H1 (cell line): Measurements from ENCODE around the gene GPR180. TPM values are rescaled to one million over a fixed set of nuclear protein-coding genes. Genes with fewer than 3 reads are reported as not detected.
A peak's percentile ranks its signal among the peaks of the same experiment; 100 is the strongest.

Experiments used
- CTCF ChIA-PET: fragments of 300-600 bp; sonication (Branson Sonifier 250); formaldehyde crosslinking; loops from one replicate; lab custom pipeline; 2021; ENCODE audit not compliant: partially characterized antibody; lab: Charles Lee
- POLR2A ChIA-PET: fragments of 300-600 bp; sonication (Branson Sonifier 250); formaldehyde crosslinking; loops from one replicate; lab custom pipeline; 2021; ENCODE audit warnings: inconsistent platforms; ENCODE audit not compliant: partially characterized antibody; lab: Charles Lee
- DNase-seq, 2 experiments: peaks; one replicate each; pipeline versions ENCODE4 v3.0.0 to v3.0.0-alpha.2; 2010 to 2022; ENCODE audit warnings: low spot score in 2 of 2, low read depth in 1 of 2, mixed read lengths in 1 of 2
- FAIRE-seq: peaks from 2 replicates; lab custom pipeline; 2011; peaks lifted over from hg19 to GRCh38; lab: Jason Lieb, UNC
- H2AFZ ChIP-seq: 2 replicates; pipeline ENCODE4 v1.8.1; 2012; ENCODE audit warnings: low read length, inconsistent platforms
- H2AK5ac ChIP-seq: 2 replicates; pipeline ENCODE4 v1.6.1; 2013; ENCODE audit warnings: low read depth, low read length
- H2BK120ac ChIP-seq: replicated peaks from 2 replicates; pipeline ENCODE3; 2013; ENCODE audit warnings: low read depth, low read length, inconsistent platforms
- H2BK12ac ChIP-seq: 2 replicates; pipeline ENCODE4 v1.6.1; 2013; ENCODE audit warnings: low read depth, low read length
- H2BK15ac ChIP-seq: 2 replicates; pipeline ENCODE4 v1.6.1; 2013; ENCODE audit warnings: low read length
- H2BK20ac ChIP-seq: 2 replicates; pipeline ENCODE4 v1.6.1; 2013; ENCODE audit warnings: low read length
- H2BK5ac ChIP-seq: 2 replicates; pipeline ENCODE4 v1.6.1; 2013; ENCODE audit warnings: low read depth, low read length
- H3K14ac ChIP-seq: 2 replicates; pipeline ENCODE4 v1.6.1; 2013; ENCODE audit warnings: inconsistent platforms; ENCODE audit not compliant: insufficient read length
- H3K18ac ChIP-seq: 2 replicates; pipeline ENCODE4 v1.6.1; 2013; ENCODE audit warnings: low read length; ENCODE audit errors: extremely low read depth
- H3K23ac ChIP-seq: 2 replicates; pipeline ENCODE4 v1.6.1; 2013; ENCODE audit warnings: inconsistent platforms; ENCODE audit not compliant: insufficient read length
- H3K23me2 ChIP-seq: 2 replicates; pipeline ENCODE4 v1.6.1; 2013; ENCODE audit warnings: low read depth, low read length
- H3K27ac ChIP-seq: 2 replicates; pipeline ENCODE4 v1.6.1; 2011; ENCODE audit warnings: low read depth, low read length, inconsistent platforms
- H3K27me3 ChIP-seq, 4 experiments: replicated peaks in 1 of 4; 1 replicate in 1 of 4; 2 replicates in 3 of 4; pipeline versions ENCODE4 v1.6.1 to v1.8.1; 2011 to 2013; ENCODE audit warnings: low read length in 3 of 4, mild to moderate bottlenecking in 3 of 4, inconsistent platforms in 2 of 4, mixed read lengths in 2 of 4, moderate library complexity in 1 of 4; ENCODE audit not compliant: control insufficient read depth in 3 of 4, insufficient read depth in 3 of 4; ENCODE audit errors: extremely low read depth in 1 of 4
- H3K36me3 ChIP-seq, 4 experiments: 2 replicates each; pipeline versions ENCODE4 v1.6.1 to v1.8.1; 2011 to 2013; ENCODE audit warnings: mild to moderate bottlenecking in 4 of 4, low read length in 3 of 4, moderate library complexity in 2 of 4, control low read depth in 1 of 4, inconsistent platforms in 1 of 4; ENCODE audit not compliant: insufficient read depth in 4 of 4, control insufficient read depth in 2 of 4
- H3K4ac ChIP-seq: replicated peaks from 2 replicates; pipeline ENCODE3; 2013; ENCODE audit warnings: low read length, low read depth, mixed read lengths, inconsistent platforms; ENCODE audit not compliant: insufficient read length
- H3K4me1 ChIP-seq, 4 experiments: replicated peaks in 1 of 4; 1 replicate in 1 of 4; 2 replicates in 3 of 4; pipeline versions ENCODE4 v1.6.1 to v1.8.1; 2011 to 2013; ENCODE audit warnings: low read length in 3 of 4, inconsistent platforms in 2 of 4, mixed read lengths in 1 of 4; ENCODE audit not compliant: insufficient read depth in 4 of 4, control insufficient read depth in 3 of 4
- H3K4me2 ChIP-seq, 2 experiments: 2 replicates each; pipeline versions ENCODE4 v1.6.1 to v1.8.1; 2011 to 2013; ENCODE audit warnings: low read depth in 2 of 2, low read length in 2 of 2, control low read depth in 1 of 2, inconsistent platforms in 1 of 2, mild to moderate bottlenecking in 1 of 2; ENCODE audit not compliant: insufficient read depth in 1 of 2
- H3K4me3 ChIP-seq, 4 experiments: fragments of 200-600, 300-600 bp in 1 of 4; sonication (generic), shearing (Covaris generic), sonication (Bioruptor Twin) in 1 of 4; 2 replicates each; pipeline versions ENCODE4 v1.5.1 to v1.8.1; 2011 to 2016; ENCODE audit warnings: low read length in 4 of 4, low read depth in 3 of 4, control low read depth in 2 of 4, inconsistent platforms in 2 of 4, mild to moderate bottlenecking in 2 of 4, mixed read lengths in 1 of 4, moderate library complexity in 1 of 4; ENCODE audit not compliant: insufficient read depth in 2 of 4; ENCODE audit errors: extremely low read depth in 1 of 4
- H3K56ac ChIP-seq: replicated peaks from 2 replicates; pipeline ENCODE3; 2013; ENCODE audit warnings: low read depth, mild to moderate bottlenecking, mixed read lengths, low read length, inconsistent platforms; ENCODE audit not compliant: insufficient read length
- H3K79me1 ChIP-seq: 2 replicates; pipeline ENCODE4 v1.6.1; 2013; ENCODE audit warnings: low read depth, low read length, control low read depth
- H3K79me2 ChIP-seq, 2 experiments: 2 replicates each; pipeline versions ENCODE4 v1.6.1 to v1.8.1; 2012 to 2013; ENCODE audit warnings: low read length in 2 of 2, mild to moderate bottlenecking in 2 of 2, inconsistent platforms in 1 of 2; ENCODE audit not compliant: insufficient read depth in 2 of 2, control insufficient read depth in 1 of 2
- H3K9ac ChIP-seq, 4 experiments: replicated peaks in 1 of 4; 1 replicate in 1 of 4; 2 replicates in 3 of 4; pipeline versions ENCODE4 v1.6.1 to v1.8.1; 2011 to 2013; ENCODE audit warnings: low read depth in 3 of 4, low read length in 3 of 4, control low read depth in 2 of 4, mild to moderate bottlenecking in 2 of 4, moderate library complexity in 2 of 4, inconsistent platforms in 1 of 4; ENCODE audit errors: extremely low read depth in 1 of 4
- H3K9me3 ChIP-seq, 2 experiments: 2 replicates each; pipeline versions ENCODE4 v1.6.1 to v1.8.1; 2012 to 2013; ENCODE audit warnings: mild to moderate bottlenecking in 2 of 2, moderate library complexity in 2 of 2, control low read depth in 1 of 2, inconsistent platforms in 1 of 2, low read depth in 1 of 2, low read length in 1 of 2, mixed read lengths in 1 of 2; ENCODE audit not compliant: insufficient read depth in 2 of 2
- H4K20me1 ChIP-seq, 2 experiments: replicated peaks in 1 of 2; 2 replicates each; pipeline versions ENCODE3 to v1.8.1; 2011 to 2013; ENCODE audit warnings: inconsistent platforms in 2 of 2, low read length in 2 of 2, mild to moderate bottlenecking in 1 of 2; ENCODE audit not compliant: insufficient read depth in 2 of 2, control insufficient read depth in 1 of 2
- H4K5ac ChIP-seq: 2 replicates; pipeline ENCODE4 v1.6.1; 2013; ENCODE audit warnings: low read length, low read depth, mixed read lengths, inconsistent platforms; ENCODE audit not compliant: insufficient read length
- H4K8ac ChIP-seq: 2 replicates; pipeline ENCODE4 v1.8.0; 2013; ENCODE audit warnings: mild to moderate bottlenecking, moderate library complexity, low read length, inconsistent platforms; ENCODE audit not compliant: insufficient read depth; ENCODE audit errors: extremely low read depth
- H4K91ac ChIP-seq: replicated peaks from 2 replicates; pipeline ENCODE3; 2013; ENCODE audit warnings: low read length, mixed read lengths, inconsistent platforms; ENCODE audit not compliant: insufficient read length
- EGR1 ChIP-seq: IDR thresholded peaks from 2 replicates; pipeline ENCODE4 v1.6.1; 2011; ENCODE audit warnings: low read depth, low read length, borderline replicate concordance
- EP300 ChIP-seq, 2 experiments: IDR thresholded peaks; 1 replicate in 1 of 2; 2 replicates in 1 of 2; pipeline ENCODE4 v1.6.1; 2011 to 2012; ENCODE audit warnings: low read depth in 2 of 2, low read length in 2 of 2, mild to moderate bottlenecking in 2 of 2, borderline replicate concordance in 1 of 2, inconsistent platforms in 1 of 2, moderate library complexity in 1 of 2
- FOSL1 ChIP-seq: IDR thresholded peaks from 2 replicates; pipeline ENCODE4 v1.6.1; 2011; ENCODE audit warnings: mild to moderate bottlenecking, low read depth, low read length, moderate library complexity; ENCODE audit not compliant: insufficient read depth
- JUN ChIP-seq: IDR thresholded peaks from 2 replicates; pipeline ENCODE4 v1.6.1; 2011; ENCODE audit warnings: low read depth, mild to moderate bottlenecking, improper control_type of control experiment, low read length
- PHF8 ChIP-seq: fragments of 200-600 bp; sonication (generic); conservative IDR thresholded peaks from 2 replicates; pipeline ENCODE4 v1.7.1; 2012; ENCODE audit warnings: low read depth, mild to moderate bottlenecking, inconsistent platforms, low read length, moderate library complexity
- POLR2AphosphoS5 ChIP-seq: IDR thresholded peaks from 2 replicates; pipeline ENCODE4 v1.6.1; 2011; ENCODE audit warnings: low read depth, low read length
- RAD21 ChIP-seq, 2 experiments: IDR thresholded peaks in 1 of 2; conservative IDR thresholded peaks in 1 of 2; 2 replicates each; pipeline ENCODE4 v1.6.1; 2011; ENCODE audit warnings: low read depth in 2 of 2, low read length in 2 of 2, improper control_type of control experiment in 1 of 2, inconsistent platforms in 1 of 2, mild to moderate bottlenecking in 1 of 2, moderate library complexity in 1 of 2
- SUZ12 ChIP-seq: fragments of 200-600 bp; sonication (generic); IDR thresholded peaks from 2 replicates; pipeline ENCODE4 v1.6.1; 2012; ENCODE audit warnings: mild to moderate bottlenecking, inconsistent platforms, low read length, moderate library complexity, mixed read lengths
- TCF12 ChIP-seq: IDR thresholded peaks from 2 replicates; pipeline ENCODE4 v1.6.1; 2011; ENCODE audit warnings: low read depth, mild to moderate bottlenecking, low read length
- WGBS, 2 experiments: shearing (Covaris generic) in 1 of 2; methylation state at CpG; one replicate each; pipeline versions ENCODE4 v1.1.6 to v1.1.7; 2013 to 2015; ENCODE audit warnings: low lambda C conversion rate in 2 of 2, mixed read lengths in 2 of 2, inconsistent platforms in 1 of 2, low coverage in 1 of 2, missing lambda C conversion rate in 1 of 2; ENCODE audit not compliant: insufficient replicate concordance in 2 of 2, insufficient coverage in 1 of 2, insufficient read length in 1 of 2; ENCODE audit errors: extremely low coverage in 1 of 2, missing lambda C conversion rate in 1 of 2; 5-methylcytosine and 5-hydroxymethylcytosine counted together
- polyA plus RNA-seq, 7 experiments: library from polyadenylated mRNA; depleted of rRNA in 3 of 7; stranded (reverse) in 5 of 7; unstranded in 2 of 7; fragments of >200 nt in 5 of 7; fragments of 200-250 nt in 2 of 7; gene quantifications; 1 replicate in 5 of 7; 2 replicates in 1 of 7; 4 replicates in 1 of 7; pipeline versions ENCODE4 v1.2.1 to v1.2.3, GENCODE V29; 2011 to 2013; ENCODE audit warnings: missing spikeins in 2 of 7, mixed read lengths in 2 of 7
- total RNA-seq: library from RNA; stranded (reverse); fragmentation: NEBNext Ultra II Directional; extraction: Animal tissue kit (Norgen Biotek cat#: 25700); gene quantifications from 2 replicates; pipeline ENCODE4 v1.2.1, GENCODE V29; 2021
- TF ChIP-seq, protein P1 (sequence below): IDR thresholded peaks from 2 replicates; pipeline ENCODE4 v1.6.1; 2012; ENCODE audit warnings: inconsistent platforms

The GPR180 gene
- total and polyA plus RNA-seq, 2 of the 8 experiments (the other 6 are each of a cell fraction or from before 2014, with no cell fraction given), result 1.8 to 4.8 TPM

DNA sequence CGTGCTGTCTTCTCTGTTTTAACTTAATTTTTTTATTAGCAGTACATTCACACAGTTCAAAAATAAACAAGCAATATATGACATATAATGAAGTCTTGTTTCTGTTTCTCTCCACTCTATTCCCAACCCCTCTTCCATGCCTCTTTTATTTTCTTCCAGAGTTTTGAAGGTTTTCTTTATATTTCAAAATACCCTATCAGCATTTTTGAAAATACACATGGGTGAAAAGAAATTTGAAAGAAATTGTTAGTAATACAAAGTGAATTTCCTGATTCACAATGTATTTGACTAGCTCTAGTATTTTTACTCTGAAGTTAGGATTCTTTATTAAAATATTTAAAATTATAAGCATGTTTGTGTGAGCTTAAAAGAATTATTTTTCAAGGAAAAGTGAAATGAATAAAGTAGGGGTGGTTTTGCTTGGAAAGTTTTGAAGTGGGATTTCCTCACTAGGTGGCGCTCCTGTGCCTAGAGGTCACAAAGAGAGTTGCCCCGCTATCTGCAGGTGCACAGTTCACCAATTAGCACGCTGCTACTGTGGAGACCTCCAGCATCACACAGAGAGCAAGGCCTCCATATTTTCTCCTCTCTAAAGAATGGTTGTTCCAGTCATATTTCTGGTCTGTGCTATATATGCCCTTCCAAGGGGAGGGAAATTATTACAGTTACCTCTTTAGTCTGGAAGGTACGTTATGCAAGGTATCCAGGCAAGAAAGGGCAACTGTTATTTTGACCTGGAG, 73.1 kb downstream of the GPR180 start:
- Histone ChIP-seq H3K9ac (no peak overlapping the region), H3K14ac (no peak overlapping the region), H4K5ac (no peak overlapping the region), H3K27ac (no peak overlapping the region), H3K4me2 (no peak overlapping the region), H3K79me1 (no peaks in the 10 kb centered on the region), H2BK120ac (no peak overlapping the region), H2BK15ac (no peak overlapping the region), H2BK20ac (no peak overlapping the region), H2AK5ac (no peak overlapping the region), H2BK5ac (no peak overlapping the region), H4K91ac (no peak overlapping the region), H3K9me3 (no peaks in the 10 kb centered on the region), H3K36me3 (no peaks in the 10 kb centered on the region), H3K56ac (no peak overlapping the region), H3K79me2 (no peaks in the 10 kb centered on the region), H3K4me1 (peaks cover 0 to 3% (median 0%) of the 10 kb centered on the region in 4 experiments; a peak in 3 of 7 replicates), H2AFZ (no peak overlapping the region), H3K18ac (no peak overlapping the region), H4K8ac (no peak overlapping the region), H3K27me3 (no peaks in the 10 kb centered on the region), H2BK12ac (no peak overlapping the region), H4K20me1 (no peaks in the 10 kb centered on the region), H3K23me2 (0 out of 2 replicates have a peak, but pooled peaks cover 2% of the 10 kb centered on the region), H3K23ac (no peak overlapping the region), H3K4ac (no peak overlapping the region), H3K4me3 (no peak overlapping the region)
- peak; percentile 92 for FAIRE-seq
- peak in 1 of 2 experiments; percentile 85 for DNase-seq
- ChIA-PET CTCF (interaction anchor here (0.6 to 3.4 kb wide), 33 partner anchors 9 to 482 kb away, joined by 3 to 19 read pairs (median 4); no protein-coding TSS in a partner anchor), POLR2A (interaction anchor here (1.0 to 1.7 kb wide), 2 partner anchors 30 to 36 kb away, joined by 3 to 4 read pairs; no protein-coding TSS in a partner anchor)
- 41% methylated on average over 5 of the region's 5 CpGs; no CpG with 5 or more reads in 1 of the 2 experiments for WGBS, 2 experiments
- TF ChIP-seq TCF12, result 0 out of 2 replicates have a peak, but pooled peaks have one; percentile 34
- TF ChIP-seq RAD21 (IDR thresholded peaks at IDR 0.05 in 1 of 2, conservative IDR thresholded peaks at IDR 0.05 in 1 of 2; ENCODE audit: low read depth in 2 of 2, low read length in 2 of 2), result peak; percentile 85 to 87
- TF ChIP-seq EGR1, result no peak
- TF ChIP-seq JUN, result no peak
- no peak for TF ChIP-seq EP300 (IDR thresholded peaks at IDR 0.05; ENCODE audit: borderline replicate concordance in 1 of 2, low read depth in 2 of 2, low read length in 2 of 2)
- TF ChIP-seq, protein P1, sequence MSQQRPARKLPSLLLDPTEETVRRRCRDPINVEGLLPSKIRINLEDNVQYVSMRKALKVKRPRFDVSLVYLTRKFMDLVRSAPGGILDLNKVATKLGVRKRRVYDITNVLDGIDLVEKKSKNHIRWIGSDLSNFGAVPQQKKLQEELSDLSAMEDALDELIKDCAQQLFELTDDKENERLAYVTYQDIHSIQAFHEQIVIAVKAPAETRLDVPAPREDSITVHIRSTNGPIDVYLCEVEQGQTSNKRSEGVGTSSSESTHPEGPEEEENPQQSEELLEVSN, result no peak
- TF ChIP-seq SUZ12, result no peak
- no peak for TF ChIP-seq PHF8
- no peak for TF ChIP-seq FOSL1
- no peak for TF ChIP-seq POLR2AphosphoS5
